SKM-1 treated with dmso at 0.1 percent for 144 hours (cell line): ENCODE results near the gene ATF7IP.
"Not testable (repeated sequence)": the region's sequence is repeated elsewhere in the genome, so short reads cannot be mapped to it uniquely, and the experiment has no call there.

Source experiments
- DNase-seq: peaks from one replicate; lab custom pipeline; 2025; ENCODE audit not compliant: unreplicated experiment; lab: John Stamatoyannopoulos, UW

ATF7IP gene

GRCh38 chr12:14365294-14366208, at the start of gene ATF7IP:
Gene ATF7IP (plus strand): TSS chr12:14365682. CDS start chr12:14423916, 58,234 bp downstream.
- DNase-seq = peak; percentile 81

- no peak for DNase-seq
These were observed 47.9 kb upstream of the ATF7IP start for GRCh38 chr12:14317362-14318146.

DNA sequence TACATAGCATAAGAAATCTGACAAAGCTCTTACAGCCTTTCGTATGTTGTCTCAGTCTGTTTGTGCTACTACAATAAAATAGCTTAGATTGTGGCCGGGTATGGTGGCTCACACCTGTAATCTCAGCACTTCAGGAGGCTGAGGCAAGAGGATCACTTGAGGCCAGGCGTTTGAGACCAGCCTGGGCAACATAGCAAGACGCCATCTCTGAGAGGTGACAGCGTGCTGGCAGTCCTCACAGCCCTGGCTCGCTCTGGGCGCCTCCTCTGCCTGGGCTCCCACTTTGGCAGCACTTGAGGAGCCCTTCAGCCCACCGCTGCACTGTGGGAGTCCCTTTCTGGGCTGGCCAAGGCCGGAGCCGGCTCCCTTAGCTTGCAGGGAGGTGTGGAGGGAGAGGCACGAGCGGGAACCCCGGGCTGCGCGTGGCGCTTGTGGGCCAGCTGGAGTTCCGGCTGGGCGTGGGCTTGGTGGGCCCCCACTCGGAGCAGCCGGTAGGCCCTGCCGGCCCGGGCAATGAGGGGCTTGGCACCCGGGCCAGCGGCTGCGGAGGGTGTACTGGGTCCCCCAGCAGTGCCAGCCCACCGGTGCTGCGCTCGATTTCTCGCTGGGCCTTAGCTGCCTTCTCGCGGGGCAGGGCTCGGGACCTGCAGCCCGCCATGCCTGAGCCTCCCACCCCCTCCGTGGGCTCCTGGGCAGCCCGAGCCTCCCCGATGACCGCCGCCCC, 45.6 kb upstream of the ATF7IP start:
- DNase-seq = not testable (repeated sequence)

DNA sequence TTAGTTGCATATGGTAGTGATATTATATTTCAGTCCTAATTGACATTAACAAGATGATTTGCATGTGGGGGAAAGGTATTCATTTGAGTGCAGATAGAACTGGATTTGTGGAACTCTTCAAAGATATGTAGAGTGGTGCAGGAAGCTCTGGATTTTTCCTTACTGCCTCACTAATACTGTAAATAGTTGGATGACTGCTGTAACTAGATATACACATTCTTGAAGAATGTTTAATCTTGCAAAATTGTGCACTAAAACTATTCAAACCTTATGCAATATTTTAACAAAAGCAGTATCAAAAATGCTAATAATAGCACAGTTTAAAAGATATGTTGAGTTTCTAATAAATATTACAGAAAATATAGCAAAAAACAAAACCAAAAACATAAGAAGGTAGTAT, 43.1 kb upstream of the ATF7IP start:
- no peak for DNase-seq

GRCh38 chr12:14325716-14326343, 39.7 kb upstream of the ATF7IP start:
- DNase-seq = no peak

DNA sequence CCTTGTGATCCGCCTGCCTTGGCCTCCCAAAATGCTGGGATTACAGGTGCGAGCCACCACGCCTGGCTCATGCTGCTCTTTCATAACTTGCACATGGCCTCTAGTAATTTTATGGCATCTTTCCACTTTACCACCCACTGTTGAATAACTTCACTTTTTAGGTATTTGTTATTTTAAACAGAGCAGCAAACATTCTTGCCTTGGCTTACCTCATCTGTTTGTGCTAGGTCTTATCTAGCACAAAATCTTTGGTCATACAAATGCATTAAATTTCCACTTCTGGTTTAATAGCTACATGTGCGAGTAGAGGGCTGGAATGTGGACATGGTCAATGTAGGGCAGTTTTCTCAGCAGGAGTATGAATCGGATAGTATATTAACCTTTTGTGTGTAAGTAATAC, 38.8 kb upstream of the ATF7IP start:
- DNase-seq = no peak

GRCh38 chr12:14327711-14328110, 37.8 kb upstream of the ATF7IP start:
- peak; percentile 38 for DNase-seq

GRCh38 chr12:14332482-14332881, 33.0 kb upstream of the ATF7IP start:
- DNase-seq = no peak

DNA sequence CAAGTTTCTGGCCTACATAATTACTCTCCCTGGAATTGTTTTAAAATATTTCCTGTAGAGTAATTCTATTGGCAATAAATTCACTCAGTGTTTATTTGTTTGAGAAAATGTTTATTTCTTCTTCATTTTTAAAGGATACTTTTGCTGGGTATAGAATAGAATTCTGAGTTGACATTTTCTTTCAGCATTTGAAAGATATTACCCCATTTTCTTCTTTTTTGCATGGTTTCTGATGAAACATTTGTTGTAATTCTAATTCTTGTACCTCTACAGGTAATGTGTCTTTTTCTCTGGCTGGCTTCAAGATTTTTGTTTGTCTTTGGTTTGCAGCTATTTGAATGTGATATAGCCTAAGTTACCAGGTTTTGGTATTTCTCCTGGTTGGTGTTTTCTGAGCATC, 25.1 kb upstream of the ATF7IP start:
- DNase-seq = no peak

- not testable (repeated sequence) for DNase-seq
These were observed 14.0 kb upstream of the ATF7IP start for GRCh38 chr12:14351524-14351923.

DNA sequence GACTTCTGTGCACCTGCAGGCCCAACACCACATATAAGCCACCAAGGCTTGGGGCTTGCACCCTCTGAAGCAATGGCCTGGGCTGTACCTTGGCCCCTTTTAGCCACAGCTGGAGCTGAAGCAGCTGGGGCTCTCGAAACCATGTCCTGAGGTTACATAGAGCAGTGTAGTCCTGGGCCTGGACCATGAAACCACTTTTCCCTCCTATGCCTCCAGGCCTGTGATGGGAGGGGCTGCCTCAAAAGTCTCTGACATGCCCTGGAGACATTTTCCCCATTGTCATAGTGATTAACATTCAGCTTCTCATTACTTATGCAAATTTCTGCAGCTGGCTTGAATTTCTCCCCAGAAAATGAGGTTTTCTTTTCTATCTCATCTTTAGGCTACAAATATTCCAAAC, 13.4 kb upstream of the ATF7IP start:
- not testable (repeated sequence) for DNase-seq

DNA sequence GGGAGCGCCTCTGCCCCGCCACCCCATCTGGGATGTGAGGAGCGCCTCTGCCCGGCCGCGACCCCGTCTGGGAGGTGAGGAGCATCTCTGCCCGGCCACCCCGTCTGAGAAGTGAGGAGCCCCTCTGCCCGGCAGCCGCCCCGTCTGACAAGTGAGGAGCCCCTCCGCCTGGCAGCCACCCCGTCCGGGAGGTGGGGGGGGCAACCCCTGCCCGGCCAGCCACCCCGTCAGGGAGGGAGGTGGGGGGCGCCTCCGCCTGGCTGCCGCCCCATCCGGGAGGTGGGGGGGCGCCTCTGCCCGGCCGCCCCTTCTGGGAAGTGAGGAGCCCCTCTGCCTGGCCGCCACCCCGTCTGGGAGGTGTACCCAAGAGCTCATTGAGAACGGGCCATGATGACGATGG, 10.8 kb upstream of the ATF7IP start:
- not testable (repeated sequence) for DNase-seq

DNA sequence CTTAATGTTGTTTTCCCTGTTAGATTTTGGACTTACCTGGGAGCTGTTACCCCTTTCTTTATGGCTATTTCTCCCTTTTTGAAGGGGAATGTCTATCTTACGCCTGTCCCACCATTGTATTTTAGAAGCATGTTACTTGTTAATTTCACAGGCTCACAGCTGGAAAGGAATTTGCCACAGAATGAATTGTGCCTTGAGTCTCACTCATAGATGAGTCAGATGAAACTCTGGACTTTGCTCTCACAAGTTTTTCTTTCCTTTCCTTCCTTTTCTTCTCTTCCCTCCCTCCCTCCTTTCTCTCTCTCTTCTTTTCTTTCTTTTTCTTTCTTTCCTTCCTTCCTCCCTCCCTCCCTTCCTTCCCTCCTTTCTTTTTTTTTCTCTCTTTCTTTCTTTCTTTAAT, 9.3 kb upstream of the ATF7IP start:
- DNase-seq = no peak

DNA sequence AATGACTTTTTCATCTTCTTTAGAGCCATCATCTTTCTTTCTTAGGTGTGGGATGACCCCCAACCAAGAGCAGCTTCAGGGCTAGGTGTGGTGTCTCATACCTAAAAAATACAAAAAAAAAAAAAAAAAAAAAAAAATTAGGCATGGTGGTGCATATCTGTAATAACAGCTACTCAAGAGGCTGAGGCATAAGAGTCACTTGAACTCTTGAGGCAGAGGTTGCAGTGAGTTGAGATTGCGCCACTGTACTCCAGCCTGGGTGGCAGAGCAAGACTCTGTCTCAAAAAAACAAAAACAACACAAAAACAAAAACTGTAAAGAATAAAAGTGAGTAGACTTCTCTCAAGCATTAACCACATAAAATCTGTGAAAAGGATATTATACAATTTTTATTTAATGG, 8.0 kb upstream of the ATF7IP start:
- DNase-seq = no peak

- DNase-seq = no peak
These were observed 3.1 kb upstream of the ATF7IP start for GRCh38 chr12:14362352-14362751.

DNA sequence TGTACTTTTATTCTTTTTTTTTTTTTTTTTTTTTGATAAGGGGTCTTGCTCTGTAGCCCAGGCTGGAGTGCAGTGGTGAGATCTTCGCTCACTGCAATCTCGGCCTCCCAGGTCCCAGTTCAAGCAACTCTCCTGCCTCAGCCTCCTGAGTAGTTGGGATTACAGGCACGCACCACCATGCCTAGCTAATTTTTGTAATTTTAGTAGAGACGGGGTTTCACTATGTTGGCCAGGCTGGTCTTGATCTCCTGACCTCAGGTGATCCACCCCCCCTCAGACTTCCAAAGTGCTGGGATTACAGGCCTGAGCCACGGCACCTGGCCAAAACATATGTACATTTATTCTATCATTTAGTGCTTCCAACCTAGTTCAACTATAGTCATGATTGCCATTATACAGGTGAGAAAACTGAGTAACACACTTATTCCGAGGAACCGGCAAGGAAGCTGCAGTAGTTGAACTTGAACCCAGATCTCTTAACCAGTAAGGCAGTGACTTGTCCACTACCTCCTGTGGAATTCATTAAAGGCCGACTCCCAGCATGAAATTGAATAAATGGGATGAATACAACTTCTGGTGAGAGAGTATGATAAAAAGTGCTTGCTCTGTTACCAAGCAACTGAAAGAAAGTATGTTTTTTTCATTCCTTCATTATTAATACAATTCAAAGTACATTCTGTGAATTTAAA, 755 bp upstream of the ATF7IP start:
- DNase-seq = no peak

- DNase-seq = no peak
These were observed 942 bp downstream of the ATF7IP start for GRCh38 chr12:14366209-14367039.

GRCh38 chr12:14367040-14367661, 1.7 kb downstream of the ATF7IP start:
- peak; percentile 56 for DNase-seq

GRCh38 chr12:14369311-14369710, 3.8 kb downstream of the ATF7IP start:
- DNase-seq = no peak
